ENCODE data around the gene RBMS2.

The RBMS2 gene

GRCh38 chr12:56589783-56590182 lies 68.2 kb downstream of the RBMS2 start:
- no peak for DNase-seq

GRCh38 chr12:56590237-56590830 lies 68.7 kb downstream of the RBMS2 start:
- peak; percentile 6 for DNase-seq

GRCh38 chr12:56591126-56591525 lies 69.5 kb downstream of the RBMS2 start:
- peak; percentile 94 for DNase-seq

- DNase-seq, result peak; percentile 4
These were observed 70.3 kb downstream of the RBMS2 start for GRCh38 chr12:56591961-56592360.

- DNase-seq, result peak; percentile 72
These were observed 72.4 kb downstream of the RBMS2 start for GRCh38 chr12:56593909-56594621.

- DNase-seq, result no peak
These were observed 75.2 kb downstream of the RBMS2 start for GRCh38 chr12:56596815-56597214.

- no peak for DNase-seq
These were observed 77.4 kb downstream of the RBMS2 start for GRCh38 chr12:56599041-56599440.

GRCh38 chr12:56599797-56600196 lies 78.2 kb downstream of the RBMS2 start:
- peak; percentile 37 for DNase-seq

GRCh38 chr12:56600753-56601152 lies 79.1 kb downstream of the RBMS2 start:
- no peak for DNase-seq

- no peak for DNase-seq
These were observed 79.9 kb downstream of the RBMS2 start for GRCh38 chr12:56601503-56601902.

- no peak for DNase-seq
These were observed 80.6 kb downstream of the RBMS2 start for GRCh38 chr12:56602239-56602638.

GRCh38 chr12:56604355-56604754 lies 82.7 kb downstream of the RBMS2 start:
- DNase-seq, result no peak

GRCh38 chr12:56614627-56615026 lies 93.0 kb downstream of the RBMS2 start:
- DNase-seq, result no peak

- no peak for DNase-seq
These were observed 94.6 kb downstream of the RBMS2 start for GRCh38 chr12:56616244-56616643.

GRCh38 chr12:56616925-56617324 lies 95.3 kb downstream of the RBMS2 start:
- no peak for DNase-seq

GRCh38 chr12:56622535-56622934 lies 100.9 kb downstream of the RBMS2 start:
- DNase-seq, result no peak

GRCh38 chr12:56626701-56627100 lies 105.1 kb downstream of the RBMS2 start:
- no peak for DNase-seq

- DNase-seq, result peak; percentile 19
These were observed 107.2 kb downstream of the RBMS2 start for GRCh38 chr12:56628671-56629458.

- no peak for DNase-seq
These were observed 108.0 kb downstream of the RBMS2 start for GRCh38 chr12:56629459-56630179.

GRCh38 chr12:56630180-56630632 lies 108.6 kb downstream of the RBMS2 start, which contains the start of gene BAZ2A:
Gene BAZ2A (minus strand): TSS chr12:56630326. CDS start chr12:56617530, 12,796 bp downstream.
- peak; percentile 78 for DNase-seq

GRCh38 chr12:56631790-56632700 lies 110.4 kb downstream of the RBMS2 start:
- peak; percentile 41 for DNase-seq
